Ovary (tissue), 3 donors: ENCODE measurements around the gene ALKAL2.

Source experiments
- POLR2A ChIP-seq: fragments of 450-650 bp; IDR thresholded peaks from one replicate; pipeline ENCODE4 v1.6.1; 2017; ENCODE audit warnings: antibody characterized with exemption, mild to moderate bottlenecking, moderate library complexity
- TF ChIP-seq, protein P1 (sequence below), 3 donors: fragments of 450-650 bp in 2 of 3; fragments of 200-600 bp in 1 of 3; IDR thresholded peaks; one replicate each; pipeline versions ENCODE4 v1.5.1 to v1.8.0; 2016 to 2022; ENCODE audit warnings: antibody characterized with exemption in 3 of 3, mild to moderate bottlenecking in 1 of 3
- donor health status: DM: no; HTN: no; CAD: no.

DNA sequence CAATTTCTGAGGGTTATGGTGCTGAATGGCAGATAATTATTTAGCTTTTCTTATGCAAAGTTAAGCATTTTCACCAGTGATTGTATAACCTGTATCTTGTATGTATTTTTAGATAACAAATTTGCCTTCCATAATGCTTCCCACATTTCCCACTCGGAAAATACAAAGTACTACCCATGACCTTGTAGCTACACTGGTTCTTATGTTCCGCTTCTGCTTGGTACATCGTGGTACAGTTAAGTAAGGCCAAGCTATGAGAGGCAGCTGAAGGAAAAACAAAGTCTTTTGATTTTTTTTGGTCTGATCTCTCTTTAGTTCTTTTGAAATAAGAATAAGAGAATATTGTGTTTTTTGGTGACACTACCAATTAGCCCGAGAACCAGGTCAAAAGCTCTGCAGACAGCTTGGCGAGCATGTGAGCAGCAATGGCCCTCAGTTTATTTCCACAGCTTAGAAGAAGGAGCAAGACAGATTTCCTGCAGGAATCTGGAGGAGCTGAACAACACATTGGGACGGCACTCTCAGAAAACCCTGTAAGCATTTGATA is 50.8 kb downstream of the ALKAL2 start:
- TF ChIP-seq, protein P1, sequence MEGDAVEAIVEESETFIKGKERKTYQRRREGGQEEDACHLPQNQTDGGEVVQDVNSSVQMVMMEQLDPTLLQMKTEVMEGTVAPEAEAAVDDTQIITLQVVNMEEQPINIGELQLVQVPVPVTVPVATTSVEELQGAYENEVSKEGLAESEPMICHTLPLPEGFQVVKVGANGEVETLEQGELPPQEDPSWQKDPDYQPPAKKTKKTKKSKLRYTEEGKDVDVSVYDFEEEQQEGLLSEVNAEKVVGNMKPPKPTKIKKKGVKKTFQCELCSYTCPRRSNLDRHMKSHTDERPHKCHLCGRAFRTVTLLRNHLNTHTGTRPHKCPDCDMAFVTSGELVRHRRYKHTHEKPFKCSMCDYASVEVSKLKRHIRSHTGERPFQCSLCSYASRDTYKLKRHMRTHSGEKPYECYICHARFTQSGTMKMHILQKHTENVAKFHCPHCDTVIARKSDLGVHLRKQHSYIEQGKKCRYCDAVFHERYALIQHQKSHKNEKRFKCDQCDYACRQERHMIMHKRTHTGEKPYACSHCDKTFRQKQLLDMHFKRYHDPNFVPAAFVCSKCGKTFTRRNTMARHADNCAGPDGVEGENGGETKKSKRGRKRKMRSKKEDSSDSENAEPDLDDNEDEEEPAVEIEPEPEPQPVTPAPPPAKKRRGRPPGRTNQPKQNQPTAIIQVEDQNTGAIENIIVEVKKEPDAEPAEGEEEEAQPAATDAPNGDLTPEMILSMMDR (IDR thresholded peaks at IDR 0.05), result no peak
- TF ChIP-seq POLR2A, result no peak
